T-helper 22 cell (primary cell): ENCODE results near the gene CDT1.

Source experiments
- DNase-seq: peaks from one replicate; pipeline ENCODE4 v3.0.0-alpha.2; 2020; ENCODE audit warnings: low read depth

The CDT1 gene

GRCh38 chr16:88803264-88803987, at the start of gene CDT1:
CDT1 (plus strand) TSS chr16:88803789; CDS start chr16:88803832, 43 bp downstream.
- peak; percentile 72 for DNase-seq

GRCh38 chr16:88754109-88754911, 49.3 kb upstream of the CDT1 start:
- DNase-seq, result no peak

- no peak for DNase-seq
These were observed 48.5 kb upstream of the CDT1 start for GRCh38 chr16:88754912-88755744.

GRCh38 chr16:88755745-88756443, 47.7 kb upstream of the CDT1 start:
- no peak for DNase-seq

- no peak for DNase-seq
These were observed 45.2 kb upstream of the CDT1 start for GRCh38 chr16:88758227-88758943.

GRCh38 chr16:88758944-88759244, 44.7 kb upstream of the CDT1 start:
- no peak for DNase-seq

- peak; percentile 56 for DNase-seq
These were observed 44.2 kb upstream of the CDT1 start for GRCh38 chr16:88759245-88759975.

GRCh38 chr16:88759976-88760350, 43.6 kb upstream of the CDT1 start:
- DNase-seq, result no peak

- DNase-seq, result no peak
These were observed 43.0 kb upstream of the CDT1 start for GRCh38 chr16:88760424-88761142.

- no peak for DNase-seq
These were observed 42.5 kb upstream of the CDT1 start for GRCh38 chr16:88761143-88761534.

- DNase-seq, result no peak
These were observed 41.8 kb upstream of the CDT1 start for GRCh38 chr16:88761830-88762229.

- DNase-seq, result no peak
These were observed 41.2 kb upstream of the CDT1 start for GRCh38 chr16:88762258-88762870.

- DNase-seq, result no peak
These were observed 40.6 kb upstream of the CDT1 start for GRCh38 chr16:88762941-88763340.

- no peak for DNase-seq
These were observed 40.0 kb upstream of the CDT1 start for GRCh38 chr16:88763502-88764053.

GRCh38 chr16:88764080-88764479, 39.5 kb upstream of the CDT1 start:
- no peak for DNase-seq

GRCh38 chr16:88764913-88765349, 38.7 kb upstream of the CDT1 start:
- no peak for DNase-seq

GRCh38 chr16:88766975-88767374, 36.6 kb upstream of the CDT1 start:
- DNase-seq, result no peak

GRCh38 chr16:88767546-88768070, 36.0 kb upstream of the CDT1 start:
- no peak for DNase-seq
